GM18951 (cell line): ENCODE measurements around the gene PPP1R10.

Experiments
- POLR2A ChIP-seq: IDR thresholded peaks from 4 replicates; pipeline ENCODE4 v1.6.1; 2011; ENCODE audit warnings: mild to moderate bottlenecking; ENCODE audit not compliant: insufficient read length, insufficient read depth; ENCODE audit errors: extremely low read depth
- in situ Hi-C: fragments of 300-500 bp; cut with MboI; formaldehyde crosslinking; loops from one replicate; pipeline ENCODE4 v1.12.0; 2022; ENCODE audit warnings: low sequenced_read_pairs, mixed read lengths, inconsistent platforms; ENCODE audit not compliant: unreplicated experiment

PPP1R10 gene

DNA sequence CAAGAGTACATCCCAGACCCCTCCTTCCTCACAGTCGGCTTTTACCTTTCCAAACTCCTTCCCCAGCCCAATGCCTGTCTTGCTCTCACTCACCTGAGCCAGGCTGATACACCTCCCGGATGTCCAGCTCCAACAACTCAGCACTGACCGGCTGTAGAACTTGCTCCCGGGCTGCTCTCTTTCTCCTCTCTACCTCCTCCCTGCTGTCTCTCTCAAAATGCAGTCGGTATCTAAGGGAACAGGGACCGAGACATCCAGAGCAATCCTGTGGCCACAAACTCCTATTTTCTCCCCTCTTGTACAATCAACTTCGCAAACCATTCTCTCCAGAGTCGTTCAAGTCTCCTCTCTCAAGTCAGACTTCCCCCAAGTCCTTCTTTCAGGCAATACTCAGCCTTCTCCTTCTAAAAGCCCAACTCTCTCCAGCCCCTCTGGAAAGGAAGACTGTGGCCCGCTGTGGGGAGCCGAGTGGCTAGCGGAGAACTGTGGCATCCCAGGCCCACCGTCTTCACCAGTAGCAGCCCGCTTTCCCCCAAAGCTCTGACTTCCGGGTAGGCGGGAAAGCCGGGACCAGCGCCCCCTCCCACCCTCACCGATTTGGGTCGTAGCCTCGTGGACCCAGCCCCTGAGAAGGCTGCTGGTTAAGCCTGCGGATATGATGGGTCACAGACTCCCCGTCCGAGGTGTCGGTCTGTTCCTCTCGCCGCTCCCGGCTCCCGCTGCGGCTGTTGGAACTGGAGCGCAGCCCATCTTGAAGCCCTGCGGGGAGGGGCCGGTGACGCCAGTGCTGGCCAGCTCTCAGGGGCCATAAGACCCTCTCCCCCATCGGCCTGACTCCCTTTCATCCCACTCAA, 61.9 kb downstream of the PPP1R10 start:
- TF ChIP-seq POLR2A: no peak
- in situ Hi-C loops: no loop called here

GRCh38 chr6:30554404-30554803, 62.6 kb downstream of the PPP1R10 start:
- in situ Hi-C loops: no loop called here
- no peak for TF ChIP-seq POLR2A
